Measurements from ENCODE around the gene CNTN4. TPM values are rescaled to one million over a fixed set of nuclear protein-coding genes. Genes with fewer than 3 reads are reported as not detected.

The CNTN4 gene
- polyA plus RNA-seq, 1 experiment: not detected

GRCh38 chr3:2205692-2206091, 107.0 kb downstream of the CNTN4 start:
- ChIA-PET POLR2A (no interaction called here), CTCF (no interaction called here)

GRCh38 chr3:2206536-2206935, 107.9 kb downstream of the CNTN4 start:
- no peaks in the 10 kb centered on the region for H3K27me3 ChIP-seq (ENCODE audit: control insufficient read depth, insufficient read depth, low read length)
- POLR2A ChIA-PET: no interaction called here
- H3K9me3 ChIP-seq (ENCODE audit: control insufficient read depth, insufficient read depth, low read length): no peaks in the 10 kb centered on the region; the same call in 1 of the 2 replicates
- CTCF ChIA-PET: no interaction called here
- no peak overlapping the region for H3K4me3 ChIP-seq (ENCODE audit: low read depth, low read length)
- TF ChIP-seq, protein P1, sequence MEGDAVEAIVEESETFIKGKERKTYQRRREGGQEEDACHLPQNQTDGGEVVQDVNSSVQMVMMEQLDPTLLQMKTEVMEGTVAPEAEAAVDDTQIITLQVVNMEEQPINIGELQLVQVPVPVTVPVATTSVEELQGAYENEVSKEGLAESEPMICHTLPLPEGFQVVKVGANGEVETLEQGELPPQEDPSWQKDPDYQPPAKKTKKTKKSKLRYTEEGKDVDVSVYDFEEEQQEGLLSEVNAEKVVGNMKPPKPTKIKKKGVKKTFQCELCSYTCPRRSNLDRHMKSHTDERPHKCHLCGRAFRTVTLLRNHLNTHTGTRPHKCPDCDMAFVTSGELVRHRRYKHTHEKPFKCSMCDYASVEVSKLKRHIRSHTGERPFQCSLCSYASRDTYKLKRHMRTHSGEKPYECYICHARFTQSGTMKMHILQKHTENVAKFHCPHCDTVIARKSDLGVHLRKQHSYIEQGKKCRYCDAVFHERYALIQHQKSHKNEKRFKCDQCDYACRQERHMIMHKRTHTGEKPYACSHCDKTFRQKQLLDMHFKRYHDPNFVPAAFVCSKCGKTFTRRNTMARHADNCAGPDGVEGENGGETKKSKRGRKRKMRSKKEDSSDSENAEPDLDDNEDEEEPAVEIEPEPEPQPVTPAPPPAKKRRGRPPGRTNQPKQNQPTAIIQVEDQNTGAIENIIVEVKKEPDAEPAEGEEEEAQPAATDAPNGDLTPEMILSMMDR (IDR thresholded peaks at IDR 0.05; ENCODE audit: low read depth, low read length): no peak
- no peak overlapping the region for H3K27ac ChIP-seq (ENCODE audit: low read depth, low read length)
- no peak for DNase-seq (ENCODE audit: low read depth, low spot score)

More at GRCh38 chr3:2205692-2206091, 107.0 kb downstream of the CNTN4 start:
- TF ChIP-seq, protein P1 (IDR thresholded peaks at IDR 0.05; ENCODE audit: low read depth, low read length): no peak
- no peak for DNase-seq (ENCODE audit: low read depth, low spot score)
- Histone ChIP-seq H3K27ac (ENCODE audit: low read depth, low read length) (no peak overlapping the region), H3K27me3 (ENCODE audit: control insufficient read depth, insufficient read depth, low read length) (no peaks in the 10 kb centered on the region), H3K4me3 (ENCODE audit: low read depth, low read length) (no peak overlapping the region), H3K9me3 (ENCODE audit: control insufficient read depth, insufficient read depth, low read length) (no peaks in the 10 kb centered on the region)

DNA sequence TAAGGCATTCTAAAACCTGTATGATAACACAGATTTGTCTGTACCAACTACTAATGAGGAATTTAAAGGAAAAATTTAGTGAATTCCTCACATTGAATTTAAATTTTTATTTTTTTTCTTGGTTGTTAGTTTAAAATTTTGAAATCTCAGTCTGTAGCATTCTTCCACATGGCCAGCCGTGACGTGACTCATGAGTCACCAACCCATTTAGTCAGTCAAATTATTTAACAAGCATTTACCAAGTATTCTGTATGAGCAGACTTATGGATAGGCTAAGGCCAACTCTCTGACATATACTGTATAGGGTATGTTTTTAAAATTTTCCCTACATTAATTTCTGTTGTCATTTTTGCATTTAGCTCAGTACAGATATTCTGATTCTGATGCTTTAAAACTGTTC, 112.9 kb downstream of the CNTN4 start:
- Histone ChIP-seq H3K27ac (ENCODE audit: low read depth, low read length) (no peak overlapping the region), H3K27me3 (ENCODE audit: control insufficient read depth, insufficient read depth, low read length) (no peaks in the 10 kb centered on the region), H3K4me3 (ENCODE audit: low read depth, low read length) (no peak overlapping the region), H3K9me3 (ENCODE audit: control insufficient read depth, insufficient read depth, low read length) (peaks cover 6% of the 10 kb centered on the region; the same call in 1 of the 2 replicates)
- POLR2A ChIA-PET: no interaction called here
- TF ChIP-seq, protein P1 (IDR thresholded peaks at IDR 0.05; ENCODE audit: low read depth, low read length): no peak
- no peak for DNase-seq (ENCODE audit: low read depth, low spot score)
- CTCF ChIA-PET: no interaction called here

DNA sequence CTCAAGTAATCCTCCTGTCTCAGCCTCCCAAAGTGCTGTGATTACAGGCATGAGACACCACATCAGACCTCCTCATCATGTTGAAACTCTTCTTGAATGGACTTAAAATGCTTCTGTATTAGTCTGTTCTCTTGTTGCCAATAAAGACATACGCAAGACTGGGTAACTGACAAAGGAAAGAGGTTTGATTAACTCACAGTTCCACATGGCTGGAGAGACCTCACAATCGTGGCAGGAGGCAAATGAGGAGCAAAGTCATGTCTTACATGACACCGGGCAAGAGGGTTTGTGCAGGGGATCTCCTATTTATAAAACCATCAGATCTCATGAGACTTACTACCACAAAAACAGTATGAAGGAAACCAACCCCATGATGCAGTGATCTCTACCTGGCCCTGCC, 113.5 kb downstream of the CNTN4 start:
- no peaks in the 10 kb centered on the region for H3K27me3 ChIP-seq (ENCODE audit: control insufficient read depth, insufficient read depth, low read length)
- no peak overlapping the region for H3K27ac ChIP-seq (ENCODE audit: low read depth, low read length)
- CTCF ChIA-PET: no interaction called here
- peaks cover 6% of the 10 kb centered on the region; the same call in 1 of the 2 replicates for H3K9me3 ChIP-seq (ENCODE audit: control insufficient read depth, insufficient read depth, low read length)
- POLR2A ChIA-PET: no interaction called here
- TF ChIP-seq, protein P1 (IDR thresholded peaks at IDR 0.05; ENCODE audit: low read depth, low read length): no peak
- no peak for DNase-seq (ENCODE audit: low read depth, low spot score)
- H3K4me3 ChIP-seq (ENCODE audit: low read depth, low read length): no peak overlapping the region

- TF ChIP-seq, protein P1 (IDR thresholded peaks at IDR 0.05; ENCODE audit: low read depth, low read length): no peak
- H3K9me3 ChIP-seq (ENCODE audit: control insufficient read depth, insufficient read depth, low read length): no peaks in the 10 kb centered on the region
- H3K4me3 ChIP-seq (ENCODE audit: low read depth, low read length): no peak overlapping the region
- no peaks in the 10 kb centered on the region for H3K27me3 ChIP-seq (ENCODE audit: control insufficient read depth, insufficient read depth, low read length)
- no peak overlapping the region for H3K27ac ChIP-seq (ENCODE audit: low read depth, low read length)
- POLR2A ChIA-PET: no interaction called here
- DNase-seq (ENCODE audit: low read depth, low spot score): no peak
- CTCF ChIA-PET: no interaction called here
Observed at GRCh38 chr3:2218375-2218774, 119.7 kb downstream of the CNTN4 start.
